Breast epithelium (tissue), 4 donors: Measurements from ENCODE around the gene MTHFD2L. TPM values are rescaled to one million over a fixed set of nuclear protein-coding genes. Genes with fewer than 3 reads are reported as not detected.

Experiments used
- DNase-seq, 2 donors: peaks; one replicate each; pipeline ENCODE4 v3.0.0-alpha.2; 2019; ENCODE audit warnings: low spot score in 2 of 2
- H3K27ac ChIP-seq, 2 donors: fragments of 200-600 bp; sonication (generic) in 1 of 2; one replicate each; pipeline ENCODE4 v1.5.1; 2016 to 2019; ENCODE audit warnings: mild to moderate bottlenecking in 1 of 2
- H3K27me3 ChIP-seq, 2 donors: fragments of 200-600 bp; sonication (generic) in 1 of 2; one replicate each; pipeline versions ENCODE4 v1.5.1 to v1.6.0; 2017 to 2019; ENCODE audit warnings: control low read depth in 1 of 2, mild to moderate bottlenecking in 1 of 2
- H3K36me3 ChIP-seq: fragments of 200-600 bp; one replicate; pipeline ENCODE4 v1.5.1; 2019
- H3K4me1 ChIP-seq, 2 donors: fragments of 200-600 bp; sonication (generic); one replicate each; pipeline ENCODE4 v1.5.1; 2016 to 2019; ENCODE audit warnings: control low read depth in 1 of 2
- H3K4me3 ChIP-seq, 3 donors: fragments of 200-600 bp; sonication (generic); 1 replicate in 2 of 3; 2 replicates in 1 of 3; pipeline ENCODE4 v1.5.1; 2016 to 2019; ENCODE audit warnings: mild to moderate bottlenecking in 3 of 3, moderate library complexity in 2 of 3
- H3K9me3 ChIP-seq, 2 donors: fragments of 200-600 bp; sonication (generic) in 1 of 2; one replicate each; pipeline ENCODE4 v1.5.1; 2016 to 2019; ENCODE audit warnings: control low read depth in 1 of 2
- POLR2A ChIP-seq: fragments of 450-650 bp; IDR thresholded peaks from one replicate; pipeline ENCODE4 v1.6.1; 2016; ENCODE audit warnings: antibody characterized with exemption, mild to moderate bottlenecking, moderate library complexity
- POLR2AphosphoS5 ChIP-seq, 3 donors: sonication (generic); formaldehyde crosslinking; IDR thresholded peaks; one replicate each; pipeline ENCODE4 v1.6.1; 2017; ENCODE audit warnings: antibody characterized with exemption in 3 of 3
- intact Hi-C: fragments of 100-400 bp; cut with DNase I; formaldehyde crosslinking; loops from one replicate; pipeline ENCODE4 v1.15.1; 2023; ENCODE audit warnings: low total_unique reads
- total RNA-seq, 3 donors: library from RNA; depleted of rRNA; stranded (reverse); fragments of >200 nt; gene quantifications; one replicate each; pipeline ENCODE4 v1.1.0, GENCODE V29; 2016
- TF ChIP-seq, protein P1 (sequence below), 3 donors: fragments of 450-650 bp; IDR thresholded peaks; one replicate each; pipeline ENCODE4 v1.5.1; 2016 to 2017; ENCODE audit warnings: antibody characterized with exemption in 3 of 3, mild to moderate bottlenecking in 3 of 3, moderate library complexity in 3 of 3

MTHFD2L gene
- total RNA-seq, 3 donors from 2014 or later, result 20.5 to 48.1 (median 29.2) TPM

DNA sequence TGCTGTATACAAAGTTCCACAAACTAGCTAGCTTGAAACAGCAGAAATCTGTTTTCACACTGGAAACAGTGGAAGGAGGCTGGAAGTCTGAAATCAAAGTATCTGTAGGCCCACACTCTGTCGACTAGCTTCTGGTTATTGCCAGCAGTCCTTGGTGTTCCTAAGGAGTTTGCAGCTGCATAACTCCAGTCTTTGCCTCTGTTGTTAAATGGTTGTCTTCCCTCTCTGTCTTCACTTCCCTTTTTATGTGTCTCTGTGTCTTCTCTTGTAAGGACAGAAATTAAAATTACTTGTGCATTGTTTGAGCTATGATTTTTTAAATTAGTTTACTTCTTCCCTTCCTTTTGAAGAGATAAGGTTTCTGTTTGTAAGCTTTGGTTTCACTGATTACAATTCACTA lies 8.2 kb downstream of the MTHFD2L start:
- H3K4me3 ChIP-seq, result no peak overlapping the region
- no peaks in the 10 kb centered on the region for H3K36me3 ChIP-seq
- H3K9me3 ChIP-seq, result no peaks in the 10 kb centered on the region
- TF ChIP-seq POLR2AphosphoS5 (IDR thresholded peaks at IDR 0.05) (no peak), POLR2A (no peak)
- TF ChIP-seq, protein P1, sequence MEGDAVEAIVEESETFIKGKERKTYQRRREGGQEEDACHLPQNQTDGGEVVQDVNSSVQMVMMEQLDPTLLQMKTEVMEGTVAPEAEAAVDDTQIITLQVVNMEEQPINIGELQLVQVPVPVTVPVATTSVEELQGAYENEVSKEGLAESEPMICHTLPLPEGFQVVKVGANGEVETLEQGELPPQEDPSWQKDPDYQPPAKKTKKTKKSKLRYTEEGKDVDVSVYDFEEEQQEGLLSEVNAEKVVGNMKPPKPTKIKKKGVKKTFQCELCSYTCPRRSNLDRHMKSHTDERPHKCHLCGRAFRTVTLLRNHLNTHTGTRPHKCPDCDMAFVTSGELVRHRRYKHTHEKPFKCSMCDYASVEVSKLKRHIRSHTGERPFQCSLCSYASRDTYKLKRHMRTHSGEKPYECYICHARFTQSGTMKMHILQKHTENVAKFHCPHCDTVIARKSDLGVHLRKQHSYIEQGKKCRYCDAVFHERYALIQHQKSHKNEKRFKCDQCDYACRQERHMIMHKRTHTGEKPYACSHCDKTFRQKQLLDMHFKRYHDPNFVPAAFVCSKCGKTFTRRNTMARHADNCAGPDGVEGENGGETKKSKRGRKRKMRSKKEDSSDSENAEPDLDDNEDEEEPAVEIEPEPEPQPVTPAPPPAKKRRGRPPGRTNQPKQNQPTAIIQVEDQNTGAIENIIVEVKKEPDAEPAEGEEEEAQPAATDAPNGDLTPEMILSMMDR (IDR thresholded peaks at IDR 0.05), result no peak
- intact Hi-C loops, result no loop called here
- no peaks in the 10 kb centered on the region for H3K27me3 ChIP-seq
- H3K4me1 ChIP-seq, result no peaks in the 10 kb centered on the region
- DNase-seq, result no peak
- no peak overlapping the region for H3K27ac ChIP-seq

DNA sequence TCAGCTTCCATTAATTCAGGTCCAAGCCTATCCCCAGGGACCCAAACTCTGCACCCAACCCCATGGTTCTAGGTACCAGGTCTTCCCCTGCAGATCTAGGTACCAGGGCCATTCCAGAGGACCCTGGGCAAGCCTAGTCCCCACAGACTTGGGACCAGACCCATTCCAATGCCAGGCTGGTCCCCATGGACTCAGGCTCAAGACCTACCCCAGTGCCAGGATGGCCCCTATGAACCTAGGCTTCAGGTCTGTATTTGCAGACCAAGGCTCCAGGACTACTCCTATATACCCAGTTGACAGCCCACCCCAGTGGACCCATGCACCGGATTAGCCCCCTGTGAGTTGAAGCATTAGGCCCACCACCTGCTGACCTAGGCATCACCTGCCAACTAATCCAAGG lies 8.9 kb downstream of the MTHFD2L start:
- H3K27me3 ChIP-seq, result no peaks in the 10 kb centered on the region
- no peak for DNase-seq
- TF ChIP-seq POLR2A (no peak), POLR2AphosphoS5 (IDR thresholded peaks at IDR 0.05) (no peak)
- TF ChIP-seq, protein P1 (IDR thresholded peaks at IDR 0.05), result no peak
- H3K4me3 ChIP-seq, result no peak overlapping the region
- no peaks in the 10 kb centered on the region for H3K9me3 ChIP-seq
- H3K36me3 ChIP-seq, result no peaks in the 10 kb centered on the region
- no peaks in the 10 kb centered on the region for H3K4me1 ChIP-seq
- no peak overlapping the region for H3K27ac ChIP-seq
- intact Hi-C loops, result no loop called here

DNA sequence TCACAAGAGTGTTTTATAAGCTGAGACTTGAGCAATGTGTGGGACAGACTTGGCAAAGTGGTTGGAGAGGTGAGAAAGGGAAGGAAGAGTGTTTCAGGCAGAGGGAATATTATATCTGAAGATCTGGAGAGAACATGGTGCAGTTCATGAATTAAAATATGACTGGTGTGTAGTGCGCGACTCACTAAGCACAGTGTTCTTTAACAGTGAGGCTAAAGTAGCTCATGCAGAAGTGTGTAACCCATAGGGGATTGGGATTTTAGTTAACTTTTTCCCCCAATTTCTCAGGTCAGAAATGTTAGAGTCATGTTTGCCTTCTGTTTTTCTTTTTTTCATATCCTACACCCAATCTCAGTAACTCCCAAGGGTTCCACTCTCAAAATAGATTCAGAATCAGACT lies 9.7 kb downstream of the MTHFD2L start:
- no peak for DNase-seq
- TF ChIP-seq POLR2A, result no peak
- TF ChIP-seq, protein P1 (IDR thresholded peaks at IDR 0.05), result no peak
- no peak for TF ChIP-seq POLR2AphosphoS5 (IDR thresholded peaks at IDR 0.05)
- intact Hi-C loops, result no loop called here

DNA sequence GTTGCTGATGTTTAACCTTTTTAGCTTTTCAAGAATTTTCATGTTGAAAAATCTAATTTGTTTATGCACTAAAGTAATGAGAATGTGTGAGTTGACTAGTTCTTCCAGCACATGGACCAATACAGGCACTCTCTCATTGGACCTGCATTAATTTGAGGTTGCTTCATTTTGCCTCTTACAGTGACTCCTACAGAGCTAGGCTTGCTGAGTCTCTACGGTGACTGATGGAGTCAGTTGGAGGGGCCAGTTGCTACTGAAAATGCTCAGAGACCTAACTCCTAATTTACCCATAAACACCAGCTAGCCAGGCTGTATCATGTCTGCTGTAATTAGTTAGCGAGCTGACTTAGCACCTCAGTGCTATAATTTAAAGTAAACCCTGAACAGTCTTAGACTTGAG lies 10.9 kb downstream of the MTHFD2L start:
- TF ChIP-seq POLR2AphosphoS5 (IDR thresholded peaks at IDR 0.05), result no peak
- TF ChIP-seq, protein P1 (IDR thresholded peaks at IDR 0.05), result no peak
- no peak for TF ChIP-seq POLR2A
- Histone ChIP-seq H3K36me3 (no peaks in the 10 kb centered on the region), H3K9me3 (no peaks in the 10 kb centered on the region), H3K27me3 (no peaks in the 10 kb centered on the region), H3K27ac (no peak overlapping the region), H3K4me3 (no peak overlapping the region), H3K4me1 (no peaks in the 10 kb centered on the region)
- intact Hi-C loops, result no loop called here
- DNase-seq, result no peak

More for the DNA sequence above, 9.7 kb downstream of the MTHFD2L start:
- no peaks in the 10 kb centered on the region for H3K27me3 ChIP-seq
- no peaks in the 10 kb centered on the region for H3K9me3 ChIP-seq
- no peaks in the 10 kb centered on the region for H3K36me3 ChIP-seq
- no peaks in the 10 kb centered on the region for H3K4me1 ChIP-seq
- H3K4me3 ChIP-seq, result no peak overlapping the region
- H3K27ac ChIP-seq, result no peak overlapping the region

GRCh38 chr4:74173321-74173720 lies 15.4 kb downstream of the MTHFD2L start:
- TF ChIP-seq, protein P1 (IDR thresholded peaks at IDR 0.05), result no peak
- TF ChIP-seq POLR2A (no peak), POLR2AphosphoS5 (IDR thresholded peaks at IDR 0.05) (no peak)
- Histone ChIP-seq H3K36me3 (no peaks in the 10 kb centered on the region), H3K27ac (no peak overlapping the region), H3K9me3 (no peaks in the 10 kb centered on the region), H3K27me3 (no peaks in the 10 kb centered on the region), H3K4me1 (no peaks in the 10 kb centered on the region), H3K4me3 (no peak overlapping the region)
- DNase-seq, result no peak
- intact Hi-C loops, result no loop called here
